Heart right ventricle (tissue), 16 donors: ENCODE data around the gene RFC3. TPM values are rescaled to one million over a fixed set of nuclear protein-coding genes. Genes with fewer than 3 reads are reported as not detected.

Experiments used
- ATAC-seq, 8 donors: fragments of 200-7000 bp; cut with Tn5 transposase; one replicate each; pipeline ENCODE4 v1.9.1; 2020; ENCODE audit warnings: mild to moderate bottlenecking in 8 of 8, moderate library complexity in 8 of 8, moderate number of reproducible peaks in 1 of 8
- DNase-seq, 2 donors: peaks; one replicate each; pipeline ENCODE4 v3.0.0-alpha.2; 2020
- H3K27ac ChIP-seq, 10 donors: fragments of 200-600 bp; sonication (generic) in 2 of 10; one replicate each; pipeline versions ENCODE4 v1.5.0 to v1.8.0; 2020 to 2022; ENCODE audit warnings: mild to moderate bottlenecking in 3 of 10
- H3K27me3 ChIP-seq, 7 donors: fragments of 200-600 bp; one replicate each; pipeline ENCODE4 v1.8.0; 2021 to 2022; ENCODE audit warnings: mild to moderate bottlenecking in 2 of 7
- H3K36me3 ChIP-seq, 9 donors: fragments of 200-600 bp; sonication (generic) in 1 of 9; one replicate each; pipeline versions ENCODE4 v1.5.0 to v1.8.0; 2020 to 2022; ENCODE audit warnings: mild to moderate bottlenecking in 2 of 9
- H3K4me1 ChIP-seq, 9 donors: fragments of 200-600 bp; sonication (generic) in 1 of 9; one replicate each; pipeline versions ENCODE4 v1.5.0 to v1.8.0; 2020 to 2022; ENCODE audit warnings: mild to moderate bottlenecking in 4 of 9
- H3K4me3 ChIP-seq, 10 donors: fragments of 200-600 bp; sonication (generic) in 2 of 10; one replicate each; pipeline versions ENCODE4 v1.5.0 to v1.8.0; 2020 to 2022; ENCODE audit warnings: mild to moderate bottlenecking in 7 of 10, moderate library complexity in 2 of 10
- H3K9me3 ChIP-seq, 11 donors: fragments of 200-600 bp in 10 of 11; sonication (generic) in 2 of 11; one replicate each; pipeline versions ENCODE4 v1.5.0 to v1.8.0; 2013 to 2022; ENCODE audit warnings: mild to moderate bottlenecking in 2 of 11, control low read depth in 1 of 11, moderate library complexity in 1 of 11
- CTCF ChIP-seq, 9 donors: fragments of 200-600 bp; sonication (generic) in 2 of 9; IDR thresholded peaks; one replicate each; pipeline versions ENCODE4 v1.5.0 to v1.8.0; 2021 to 2022; ENCODE audit warnings: antibody characterized with exemption in 9 of 9, mild to moderate bottlenecking in 5 of 9, moderate library complexity in 1 of 9
- WGBS, 2 donors: extraction: QIAGEN DNeasy Blood & Tissue Kit; methylation state at CpG; one replicate each; pipeline ENCODE4 v1.1.7; 2013; ENCODE audit warnings: inconsistent platforms in 1 of 2; 5-methylcytosine and 5-hydroxymethylcytosine counted together
- intact Hi-C, 10 donors: fragments of 100-400 bp; cut with DNase I; formaldehyde crosslinking; loops; one replicate each; pipeline versions ENCODE4 v1.11.1 to v1.14.2; 2022
- polyA plus RNA-seq, 2 donors: library from polyadenylated mRNA; stranded (reverse); fragments of 200-250 nt; gene quantifications; one replicate each; pipeline ENCODE4 v1.2.3, GENCODE V29; 2013
- total RNA-seq, 10 donors: library from RNA; stranded (reverse); fragmentation: NEBNext Ultra II Directional in 3 of 10; extraction: Animal tissue kit (Norgen Biotek cat#: 25700) in 3 of 10; gene quantifications; one replicate each; pipeline versions ENCODE4 v1.2.1 to v1.2.4, GENCODE V29; 2021 to 2023
- donor health status: Arrhythmogenic right ventricular cardiomyopathy.
- donor health status: ischemic (EF 13 %, LVEDD 7.1; RV severe dilation, severe dysfunction).
- donor health status: healthy with polysubstance abuse.
- donor health status: DM: no; HTN: yes; CAD: no.
- donor health status: DM: no; HTN: no; CAD: no.
- donor health status: ischemic (EF 25% LVEDD 6.9; RV normal size, moderate dysfunction).
- donor health status: ischemic (EF 25% LVEDD 5.7; RV mildly dilated, moderate dysfunction).
- donor health status: healthy.
- donor health status: DM: yes; HTN: yes; CAD: no.
- donor health status: Ischemic cardiomyopathy.
- donor health status: ischemic (EF 35%, LVEDD 5.7; RV mildly dilated, moderate dysfunction).
- donor health status: nonischemic (EF 11% LVEDD 7.7; RV severe dilation, severe dysfunction).
- donor health status: DM: yes; HTN: yes; CAD: no.
- donor health status: PGD.
- donor health status: ischemic (EF 29% LVEDD 5.4; RV normal size, mild dysfunction).
- donor health status: nonischemic (EF 23%, LVEDD 6.1; RV moderate dilation, normal function).

Gene RFC3
- total and polyA plus RNA-seq, 12 donors = 2.5 to 7.0 (median 5.2) TPM

- Histone ChIP-seq H3K27me3 (no peaks in the 10 kb centered on the region), H3K4me3 (no peak overlapping the region), H3K27ac (no peak overlapping the region), H3K9me3 (no peaks in the 10 kb centered on the region), H3K4me1 (no peaks in the 10 kb centered on the region), H3K36me3 (peaks cover 0 to 9% (median 0%) of the 10 kb centered on the region in 9 donors)
- no peak for DNase-seq
- ATAC-seq = no peak
- intact Hi-C loops = no loop called here
- no peak for TF ChIP-seq CTCF (IDR thresholded peaks at IDR 0.05)
Observed at GRCh38 chr13:33845572-33846302, 27.8 kb downstream of the RFC3 start.

- H3K27me3 ChIP-seq = no peaks in the 10 kb centered on the region
- ATAC-seq (no peak), DNase-seq (no peak)
- H3K4me1 ChIP-seq = no peaks in the 10 kb centered on the region
- H3K27ac ChIP-seq = no peak overlapping the region
- TF ChIP-seq CTCF (IDR thresholded peaks at IDR 0.05) = no peak
- H3K36me3 ChIP-seq = peaks cover 0 to 9% (median 0%) of the 10 kb centered on the region in 9 donors
- no peaks in the 10 kb centered on the region for H3K9me3 ChIP-seq
- no peak overlapping the region for H3K4me3 ChIP-seq
- intact Hi-C loops = no loop called here
- WGBS, 2 donors = 98% methylated on average over 10 of the region's 10 CpGs
Observed at GRCh38 chr13:33846303-33847062, 28.5 kb downstream of the RFC3 start.

DNA sequence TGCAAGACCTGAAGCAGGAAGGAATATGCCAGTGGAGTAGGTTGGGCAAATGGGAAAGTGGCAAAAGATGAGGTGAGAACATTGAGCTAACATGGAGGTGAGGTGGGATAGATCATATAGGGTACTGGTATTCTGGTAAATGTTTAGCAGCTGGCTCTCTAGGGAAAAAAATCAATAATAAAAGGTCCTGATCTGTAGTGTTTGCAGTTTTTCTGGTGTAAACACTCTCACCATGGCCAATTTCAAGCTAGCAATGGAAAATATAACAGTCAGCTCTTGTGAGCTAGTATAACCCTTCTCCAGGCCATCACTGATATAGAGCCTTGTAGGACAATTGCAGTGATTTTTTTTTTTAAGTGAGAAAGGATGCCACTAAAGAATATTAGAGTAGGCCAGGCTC is 31.3 kb downstream of the RFC3 start:
- TF ChIP-seq CTCF (IDR thresholded peaks at IDR 0.05) = no peak
- Histone ChIP-seq H3K27me3 (no peaks in the 10 kb centered on the region), H3K9me3 (no peaks in the 10 kb centered on the region), H3K4me3 (no peak overlapping the region), H3K27ac (no peak overlapping the region), H3K4me1 (no peaks in the 10 kb centered on the region), H3K36me3 (peaks cover 0 to 9% (median 0%) of the 10 kb centered on the region in 9 donors)
- ATAC-seq (no peak), DNase-seq (no peak)
- intact Hi-C loops = no loop called here

DNA sequence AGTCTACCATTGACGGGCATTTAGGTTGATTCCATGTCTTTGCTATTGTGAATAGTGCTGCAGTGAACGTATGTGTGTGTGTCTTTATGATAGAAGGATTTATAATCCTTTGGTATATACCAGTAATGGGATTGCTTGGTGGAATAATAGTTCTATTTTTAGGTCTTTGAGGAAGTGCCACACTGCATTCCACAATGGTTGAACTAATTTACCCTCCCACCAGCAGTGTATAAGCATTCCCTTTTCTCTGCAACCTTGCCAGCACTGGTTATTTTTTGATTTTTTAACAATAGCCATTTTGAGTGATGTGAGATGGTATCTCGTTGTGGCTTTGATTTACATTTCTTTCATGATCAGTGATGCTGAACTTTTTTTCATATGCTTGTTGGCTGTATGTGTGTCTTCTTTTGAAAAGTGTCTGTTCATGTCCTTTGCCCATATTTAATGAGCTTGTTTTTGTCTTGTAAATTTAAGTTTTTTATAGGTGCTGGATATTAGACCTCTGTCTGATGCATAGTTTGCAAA is 37.5 kb downstream of the RFC3 start:
- Histone ChIP-seq H3K4me3 (no peak overlapping the region), H3K27ac (no peak overlapping the region), H3K36me3 (no peaks in the 10 kb centered on the region), H3K4me1 (no peaks in the 10 kb centered on the region), H3K9me3 (peaks cover 0 to 10% (median 0%) of the 10 kb centered on the region in 11 donors), H3K27me3 (no peaks in the 10 kb centered on the region)
- TF ChIP-seq CTCF (IDR thresholded peaks at IDR 0.05) = no peak
- intact Hi-C loops = no loop called here
- no peak for ATAC-seq
- 83 to 86% methylated on average over 3 of the region's 3 CpGs for WGBS, 2 donors
- no peak for DNase-seq
